Spleen (tissue), 7 donors: ENCODE data around the gene OR10Z1.

Experiments used
- CTCF ChIP-seq, 11 experiments: fragments of 200-600 bp in 7 of 11; fragments of 450-650 bp in 4 of 11; sonication (generic) in 4 of 11; IDR thresholded peaks in 8 of 11; conservative IDR thresholded peaks in 3 of 11; 1 replicate in 7 of 11; 2 replicates in 4 of 11; pipeline versions ENCODE4 v1.4.0 to v1.8.0; 2016 to 2021; ENCODE audit warnings: antibody characterized with exemption in 11 of 11, inconsistent platforms in 4 of 11, mild to moderate bottlenecking in 1 of 11
- POLR2A ChIP-seq, 3 donors: fragments of 450-650 bp; IDR thresholded peaks; one replicate each; pipeline ENCODE4 v1.5.1; 2017; ENCODE audit warnings: antibody characterized with exemption in 3 of 3, mild to moderate bottlenecking in 1 of 3
- donor health status: DM: no; HTN: no; CAD: no; lungs with moderate emphysema.
- donor health status: DM: no; HTN: no; CAD: no.
- donor health status: DM: no; HTN: no; CAD: no.

- TF ChIP-seq CTCF (IDR thresholded peaks at IDR 0.05 in 8 of 11, conservative IDR thresholded peaks at IDR 0.05 in 3 of 11) (no peak), POLR2A (IDR thresholded peaks at IDR 0.05) (no peak)
These were observed 40.5 kb upstream of the OR10Z1 start for GRCh38 chr1:158564608-158565007.
